RPMI7951 (cell line): ENCODE results near the gene B4GALT3. TPM values are rescaled to one million over a fixed set of nuclear protein-coding genes. Genes with fewer than 3 reads are reported as not detected.
A peak's percentile ranks its signal among the peaks of the same experiment; 100 is the strongest.

Experiments used
- DNase-seq: peaks from one replicate; pipeline ENCODE4 v3.0.0-alpha.2; 2012; ENCODE audit warnings: low read depth
- total RNA-seq: library from RNA; depleted of rRNA; stranded (reverse); fragments of >200 nt; shearing (Covaris generic); gene quantifications from 2 replicates; pipeline ENCODE4 v1.2.3, GENCODE V29; 2014

B4GALT3 gene
- total RNA-seq, 1 experiment from 2014 or later = 16.7 TPM

GRCh38 chr1:161163793-161164192 is 13.5 kb downstream of the B4GALT3 start:
- no peak for DNase-seq

GRCh38 chr1:161162806-161163205 is 14.5 kb downstream of the B4GALT3 start:
- DNase-seq = no peak

- no peak for DNase-seq
These were observed 15.3 kb downstream of the B4GALT3 start for GRCh38 chr1:161162052-161162451.

GRCh38 chr1:161161652-161162051 is 15.7 kb downstream of the B4GALT3 start:
- DNase-seq = no peak

- no peak for DNase-seq
These were observed 16.6 kb downstream of the B4GALT3 start for GRCh38 chr1:161160671-161161145.

GRCh38 chr1:161159913-161160243 is 17.4 kb downstream of the B4GALT3 start:
- DNase-seq = no peak

GRCh38 chr1:161159087-161159912 is 18.0 kb downstream of the B4GALT3 start, which contains the start of gene USP21:
USP21 (plus strand) TSS chr1:161159500; CDS start chr1:161160641, 1,141 bp downstream.
- DNase-seq = peak; percentile 85

- no peak for DNase-seq
These were observed 18.8 kb downstream of the B4GALT3 start for GRCh38 chr1:161158316-161159010.

- DNase-seq = no peak
These were observed 19.4 kb downstream of the B4GALT3 start for GRCh38 chr1:161157867-161158266.

- DNase-seq = peak; percentile 86
These were observed 23.5 kb downstream of the B4GALT3 start, which contains the start of gene UFC1 for GRCh38 chr1:161153682-161154337. UFC1 (plus strand) TSS chr1:161153978; CDS start chr1:161153998, 20 bp downstream.

- DNase-seq = no peak
These were observed 24.1 kb downstream of the B4GALT3 start for GRCh38 chr1:161153176-161153575.

GRCh38 chr1:161145832-161146231 is 31.5 kb downstream of the B4GALT3 start:
- no peak for DNase-seq

- no peak for DNase-seq
These were observed 36.4 kb downstream of the B4GALT3 start for GRCh38 chr1:161140755-161141400.

- peak; percentile 40 for DNase-seq
These were observed 37.5 kb downstream of the B4GALT3 start for GRCh38 chr1:161139766-161140165.

GRCh38 chr1:161138431-161138830 is 38.9 kb downstream of the B4GALT3 start:
- DNase-seq = no peak

- no peak for DNase-seq
These were observed 39.4 kb downstream of the B4GALT3 start for GRCh38 chr1:161137881-161138280.

- DNase-seq = no peak
These were observed 44.0 kb downstream of the B4GALT3 start for GRCh38 chr1:161133220-161133740.

GRCh38 chr1:161132410-161133219 is 44.7 kb downstream of the B4GALT3 start, which contains the start of gene DEDD:
DEDD (minus strand) TSS chr1:161132667; CDS start chr1:161124462, 8,205 bp downstream.
- peak; percentile 92 for DNase-seq

- no peak for DNase-seq
These were observed 45.5 kb downstream of the B4GALT3 start for GRCh38 chr1:161131523-161132409.
